HepG2 (cell line): ENCODE measurements around the gene DLAT. TPM values are rescaled to one million over a fixed set of nuclear protein-coding genes. Genes with fewer than 3 reads are reported as not detected.

Source experiments
- ESRRA ChIP-seq: sonication (generic); formaldehyde crosslinking; IDR thresholded peaks from 2 replicates; pipeline ENCODE4 v1.5.1; 2020; ENCODE audit warnings: mild to moderate bottlenecking, low read depth, missing genetic modification reagents
- HMGXB3 ChIP-seq: sonication (generic); formaldehyde crosslinking; IDR thresholded peaks from 2 replicates; pipeline ENCODE4 v1.4.0; 2020; ENCODE audit warnings: missing genetic modification reagents, borderline replicate concordance
- NCOA1 ChIP-seq: sonication (generic); formaldehyde crosslinking; IDR thresholded peaks from 2 replicates; pipeline ENCODE4 v1.9.0; 2021; ENCODE audit warnings: missing genetic modification reagents
- NFKBIZ ChIP-seq: IDR thresholded peaks from 2 replicates; pipeline ENCODE4 v1.6.1; 2018; ENCODE audit warnings: missing genetic modification reagents, missing compliant biosample characterization
- NKX3-1 ChIP-seq: sonication (generic); formaldehyde crosslinking; IDR thresholded peaks from 2 replicates; pipeline ENCODE4 v1.5.0; 2020; ENCODE audit warnings: missing genetic modification reagents
- RXRB ChIP-seq: IDR thresholded peaks from 2 replicates; pipeline ENCODE4 v1.6.1; 2016; ENCODE audit warnings: borderline replicate concordance, missing genetic modification reagents, missing compliant biosample characterization
- SOX13 ChIP-seq, 3 experiments: fragments of 450-650 bp in 1 of 3; sonication (generic) in 1 of 3; formaldehyde crosslinking in 1 of 3; IDR thresholded peaks in 2 of 3; conservative IDR thresholded peaks in 1 of 3; 2 replicates each; pipeline versions ENCODE4 v1.5.0 to v1.6.1; 2016 to 2020; ENCODE audit warnings: antibody characterized with exemption in 1 of 3, mild to moderate bottlenecking in 1 of 3, missing compliant biosample characterization in 1 of 3, missing genetic modification reagents in 1 of 3, moderate library complexity in 1 of 3
- SOX5 ChIP-seq: IDR thresholded peaks from 2 replicates; pipeline ENCODE4 v1.6.1; 2016; ENCODE audit warnings: borderline replicate concordance
- TMF1 ChIP-seq: sonication (generic); formaldehyde crosslinking; IDR thresholded peaks from 2 replicates; pipeline ENCODE4 v1.8.1; 2022; ENCODE audit warnings: low read depth, missing genetic modification reagents
- TOE1 ChIP-seq: sonication (generic); formaldehyde crosslinking; IDR thresholded peaks from 2 replicates; pipeline ENCODE4 v1.4.0; 2020; ENCODE audit warnings: mild to moderate bottlenecking, missing genetic modification reagents
- ZNF224 ChIP-seq: sonication (generic); formaldehyde crosslinking; IDR thresholded peaks from 2 replicates; pipeline ENCODE4 v1.5.0; 2020; ENCODE audit warnings: mild to moderate bottlenecking, missing genetic modification reagents
- ZNF362 ChIP-seq: sonication (generic); formaldehyde crosslinking; IDR thresholded peaks from 2 replicates; pipeline ENCODE4 v1.4.0; 2020; ENCODE audit warnings: missing genetic modification reagents, mild to moderate bottlenecking, borderline replicate concordance
- ZNF547 ChIP-seq: sonication (generic); formaldehyde crosslinking; IDR thresholded peaks from 2 replicates; pipeline ENCODE4 v1.5.1; 2020; ENCODE audit warnings: mild to moderate bottlenecking, missing genetic modification reagents
- ZNF639 ChIP-seq: conservative IDR thresholded peaks from 2 replicates; pipeline ENCODE4 v1.6.1; 2018; ENCODE audit warnings: missing genetic modification reagents
- ZNF747 ChIP-seq: sonication (generic); formaldehyde crosslinking; IDR thresholded peaks from 2 replicates; pipeline ENCODE4 v1.8.1; 2023; ENCODE audit warnings: missing genetic modification reagents, mild to moderate bottlenecking, borderline replicate concordance
- polyA plus RNA-seq, 8 experiments: library from polyadenylated mRNA; depleted of rRNA in 3 of 8; stranded (reverse) in 7 of 8; unstranded in 1 of 8; fragments of >200 nt; fragmentation: Illumina TruSeq in 4 of 8; extraction: Trizol in 4 of 8; gene quantifications; 2 replicates each; pipeline versions ENCODE4 v1.2.1 to v1.2.3, GENCODE V29; 2011 to 2016; ENCODE audit warnings: low read depth in 4 of 8, missing spikeins in 1 of 8, mixed read lengths in 1 of 8; ENCODE audit not compliant: insufficient read depth in 1 of 8
- total RNA-seq, 5 experiments: library from RNA; depleted of rRNA; stranded (reverse); fragments of >200 nt; fragmentation: Illumina TruSeq; extraction: Trizol; gene quantifications; 2 replicates each; pipeline ENCODE4 v1.2.3, GENCODE V29; 2016; ENCODE audit warnings: low read depth in 1 of 5
- TF ChIP-seq, protein P1 (sequence below): sonication (generic); formaldehyde crosslinking; IDR thresholded peaks from 2 replicates; pipeline ENCODE4 v1.8.1; 2022; ENCODE audit warnings: mild to moderate bottlenecking, missing genetic modification reagents
- TF ChIP-seq, protein P2 (sequence below): IDR thresholded peaks from 2 replicates; pipeline ENCODE4 v1.6.1; 2016; ENCODE audit warnings: missing compliant biosample characterization, missing genetic modification reagents, borderline replicate concordance
- TF ChIP-seq, protein P3 (sequence below): sonication (generic); formaldehyde crosslinking; IDR thresholded peaks from 2 replicates; pipeline ENCODE4 v1.4.0; 2020; ENCODE audit warnings: mild to moderate bottlenecking, missing genetic modification reagents

DLAT gene
- total and polyA plus RNA-seq, 2 of the 13 experiments (the other 11 are each of a cell fraction or from before 2014, with no cell fraction given) = 26.4 to 62.2 TPM

- TF ChIP-seq ZNF362 (CRISPR knock-in tag) (peak; percentile 61; the same call in 1 of the 2 replicates), TMF1 (CRISPR knock-in tag) (no peak), RXRB (CRISPR knock-in tag) (no peak), NKX3-1 (CRISPR knock-in tag) (peak; percentile 34; the same call in 1 of the 2 replicates), NFKBIZ (0 out of 2 replicates have a peak, but pooled peaks have one; percentile 59), ZNF224 (CRISPR knock-in tag) (peak; percentile 62; the same call in 1 of the 2 replicates), TOE1 (CRISPR knock-in tag) (no peak), SOX5 (CRISPR knock-in tag) (no peak), ZNF547 (0 out of 2 replicates have a peak, but pooled peaks have one; percentile 52), SOX13 (IDR thresholded peaks at IDR 0.05) (no peak), SOX13 (CRISPR knock-in tag; conservative IDR thresholded peaks at IDR 0.05 in 1 of 2, IDR thresholded peaks at IDR 0.05 in 1 of 2) (0 out of 4 replicates have a peak, but pooled peaks of 1 of the 2 experiments have one; percentile 13), ZNF639 (no peak), NCOA1 (no peak), ESRRA (CRISPR knock-in tag) (no peak), HMGXB3 (CRISPR knock-in tag) (peak; percentile 54; the same call in 1 of the 2 replicates), ZNF747 (CRISPR knock-in tag) (0 out of 2 replicates have a peak, but pooled peaks have one; percentile 48)
- TF ChIP-seq, protein P1, sequence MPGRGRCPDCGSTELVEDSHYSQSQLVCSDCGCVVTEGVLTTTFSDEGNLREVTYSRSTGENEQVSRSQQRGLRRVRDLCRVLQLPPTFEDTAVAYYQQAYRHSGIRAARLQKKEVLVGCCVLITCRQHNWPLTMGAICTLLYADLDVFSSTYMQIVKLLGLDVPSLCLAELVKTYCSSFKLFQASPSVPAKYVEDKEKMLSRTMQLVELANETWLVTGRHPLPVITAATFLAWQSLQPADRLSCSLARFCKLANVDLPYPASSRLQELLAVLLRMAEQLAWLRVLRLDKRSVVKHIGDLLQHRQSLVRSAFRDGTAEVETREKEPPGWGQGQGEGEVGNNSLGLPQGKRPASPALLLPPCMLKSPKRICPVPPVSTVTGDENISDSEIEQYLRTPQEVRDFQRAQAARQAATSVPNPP = no peak
- TF ChIP-seq, protein P2, sequence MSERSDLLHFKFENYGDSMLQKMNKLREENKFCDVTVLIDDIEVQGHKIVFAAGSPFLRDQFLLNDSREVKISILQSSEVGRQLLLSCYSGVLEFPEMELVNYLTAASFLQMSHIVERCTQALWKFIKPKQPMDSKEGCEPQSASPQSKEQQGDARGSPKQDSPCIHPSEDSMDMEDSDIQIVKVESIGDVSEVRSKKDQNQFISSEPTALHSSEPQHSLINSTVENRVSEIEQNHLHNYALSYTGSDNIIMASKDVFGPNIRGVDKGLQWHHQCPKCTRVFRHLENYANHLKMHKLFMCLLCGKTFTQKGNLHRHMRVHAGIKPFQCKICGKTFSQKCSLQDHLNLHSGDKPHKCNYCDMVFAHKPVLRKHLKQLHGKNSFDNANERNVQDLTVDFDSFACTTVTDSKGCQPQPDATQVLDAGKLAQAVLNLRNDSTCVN = peak; percentile 47; the same call in 1 of the 2 replicates
- TF ChIP-seq, protein P3, sequence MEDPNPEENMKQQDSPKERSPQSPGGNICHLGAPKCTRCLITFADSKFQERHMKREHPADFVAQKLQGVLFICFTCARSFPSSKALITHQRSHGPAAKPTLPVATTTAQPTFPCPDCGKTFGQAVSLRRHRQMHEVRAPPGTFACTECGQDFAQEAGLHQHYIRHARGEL (CRISPR knock-in tag) = no peak
Measured at GRCh38 chr11:112073941-112074811, 49.0 kb downstream of the DLAT start, which contains the start of the genes NKAPD1 and PIH1D2 (continued).
